K562 (cell line): Measurements from ENCODE around the gene HMBS. TPM values are rescaled to one million over a fixed set of nuclear protein-coding genes. Genes with fewer than 3 reads are reported as not detected.
A peak's percentile ranks its signal among the peaks of the same experiment; 100 is the strongest.

ENCODE experiments used
- CTBP1 ChIP-seq: fragments of 450-650 bp; IDR thresholded peaks from 2 replicates; pipeline ENCODE4 v1.6.1; 2016; ENCODE audit warnings: borderline replicate concordance
- EP400 ChIP-seq: fragments of 450-650 bp; IDR thresholded peaks from 2 replicates; pipeline ENCODE4 v1.6.1; 2017; ENCODE audit warnings: antibody characterized with exemption, mild to moderate bottlenecking, moderate library complexity
- ETS1 ChIP-seq: conservative IDR thresholded peaks from 2 replicates; pipeline ENCODE4 v1.6.1; 2011; ENCODE audit warnings: low read depth, mild to moderate bottlenecking, low read length; ENCODE audit not compliant: control insufficient read depth
- RREB1 ChIP-seq: fragments of 250-450 bp; sonication (Bioruptor Pico); IDR thresholded peaks from 2 replicates; pipeline ENCODE4 v1.4.0; 2020
- TRIM24 ChIP-seq, 2 experiments: fragments of 450-650 bp; IDR thresholded peaks; 2 replicates each; pipeline ENCODE4 v1.6.1; 2016
- XRCC4 ChIP-seq: IDR thresholded peaks from one replicate; pipeline ENCODE4 v1.6.1; 2011; ENCODE audit not compliant: insufficient read depth, insufficient read length; ENCODE audit errors: extremely low read depth
- ZNF318 ChIP-seq, 2 experiments: fragments of 450-650 bp; IDR thresholded peaks; 2 replicates each; pipeline ENCODE4 v1.6.1; 2016; ENCODE audit warnings: mild to moderate bottlenecking in 2 of 2, borderline replicate concordance in 1 of 2, low read depth in 1 of 2, moderate library complexity in 1 of 2
- ZNF639 ChIP-seq, 2 experiments: fragments of 200-800 bp in 1 of 2; sonication (Bioruptor generic) in 1 of 2; sonication (generic) in 1 of 2; formaldehyde crosslinking in 1 of 2; IDR thresholded peaks in 1 of 2; conservative IDR thresholded peaks in 1 of 2; 2 replicates each; pipeline versions ENCODE4 v1.5.0 to v1.6.1; 2016 to 2020; ENCODE audit warnings: missing compliant biosample characterization in 1 of 2, missing genetic modification characterization in 1 of 2, missing genetic modification reagents in 1 of 2
- polyA plus RNA-seq, 8 experiments: library from polyadenylated mRNA; depleted of rRNA in 4 of 8; stranded (reverse) in 5 of 8; unstranded in 3 of 8; fragments of >200 nt; fragmentation: Nextera tagmentation in 2 of 8; fragmentation: Illumina TruSeq in 1 of 8; extraction: Ambion mirVana in 2 of 8; extraction: Trizol in 1 of 8; gene quantifications; 2 replicates each; pipeline versions ENCODE4 v1.2.1 to v1.2.3, GENCODE V29; 2011 to 2014; ENCODE audit warnings: inconsistent platforms in 1 of 8, missing spikeins in 1 of 8
- total RNA-seq, 7 experiments: library from RNA; depleted of rRNA in 6 of 7; stranded (reverse); fragments of >200 nt in 6 of 7; fragmentation: Illumina TruSeq in 2 of 7; extraction: Trizol in 2 of 7; gene quantifications; 2 replicates each; pipeline versions ENCODE4 v1.2.1 to v1.2.3, GENCODE V29; 2011 to 2021; ENCODE audit warnings: low replicate concordance in 1 of 7

HMBS gene
- total and polyA plus RNA-seq, 9 of the 15 experiments (the other 6 are each of a cell fraction or from before 2014, with no cell fraction given): 56.9 to 385 (median 286) TPM

- TF ChIP-seq ZNF318 (IDR thresholded peaks at IDR 0.05; ENCODE audit: borderline replicate concordance in 1 of 2, low read depth in 1 of 2) (0 out of 4 replicates have a peak, but pooled peaks of 1 of the 2 experiments have one; percentile 32), ZNF639 (CRISPR knock-in tag; conservative IDR thresholded peaks at IDR 0.05 in 1 of 2, IDR thresholded peaks at IDR 0.05 in 1 of 2) (peak in 1 of 2 experiments; percentile 68; a peak in 1 of 4 replicates), RREB1 (CRISPR knock-in tag) (0 out of 2 replicates have a peak, but pooled peaks have one; percentile 8), EP400 (peak; percentile 83), XRCC4 (no peak), ETS1 (peak; percentile 66), TRIM24 (IDR thresholded peaks at IDR 0.05) (no peak), CTBP1 (peak; percentile 43)
Observed at GRCh38 chr11:119067371-119068222, 17.1 kb upstream of the HMBS start, which contains the start of gene VPS11 (continued).
